Islet of Langerhans (tissue), 1 donor: Measurements from ENCODE around the gene NRCAM.

Source experiments
- FAIRE-seq: peaks from one replicate; lab custom pipeline; 2011; peaks lifted over from hg19 to GRCh38; lab: Jason Lieb, UNC

Gene NRCAM

GRCh38 chr7:108459922-108460551 is 3.8 kb upstream of the NRCAM start:
- peak; percentile 58 for FAIRE-seq

- FAIRE-seq = no peak
Measured at GRCh38 chr7:108457871-108458270, 1.6 kb upstream of the NRCAM start.

- FAIRE-seq = no peak
Measured at GRCh38 chr7:108456845-108457540, 757 bp upstream of the NRCAM start.

GRCh38 chr7:108455551-108455997 is 662 bp downstream of the NRCAM start:
- FAIRE-seq = no peak

GRCh38 chr7:108454674-108455550 is 1.3 kb downstream of the NRCAM start:
- no peak for FAIRE-seq

- no peak for FAIRE-seq
Measured at GRCh38 chr7:108454317-108454673, 1.9 kb downstream of the NRCAM start.

- FAIRE-seq = peak; percentile 45
Measured at GRCh38 chr7:108453320-108453719, 2.9 kb downstream of the NRCAM start.

- no peak for FAIRE-seq
Measured at GRCh38 chr7:108452707-108453106, 3.5 kb downstream of the NRCAM start.

- peak; percentile 56 for FAIRE-seq
Measured at GRCh38 chr7:108451296-108451848, 4.9 kb downstream of the NRCAM start.

- FAIRE-seq = no peak
Measured at GRCh38 chr7:108450160-108450559, 6.1 kb downstream of the NRCAM start.

GRCh38 chr7:108449521-108449920 is 6.7 kb downstream of the NRCAM start:
- no peak for FAIRE-seq

- no peak for FAIRE-seq
Measured at GRCh38 chr7:108448584-108449505, 7.4 kb downstream of the NRCAM start.

- no peak for FAIRE-seq
Measured at GRCh38 chr7:108442039-108442568, 14.1 kb downstream of the NRCAM start.

GRCh38 chr7:108441392-108441955 is 14.8 kb downstream of the NRCAM start:
- FAIRE-seq = no peak

- no peak for FAIRE-seq
Measured at GRCh38 chr7:108440613-108441012, 15.6 kb downstream of the NRCAM start.

GRCh38 chr7:108436906-108437305 is 19.3 kb downstream of the NRCAM start:
- no peak for FAIRE-seq

- no peak for FAIRE-seq
Measured at GRCh38 chr7:108434010-108434409, 22.2 kb downstream of the NRCAM start.

GRCh38 chr7:108431099-108431498 is 25.1 kb downstream of the NRCAM start:
- no peak for FAIRE-seq

GRCh38 chr7:108430664-108431063 is 25.6 kb downstream of the NRCAM start:
- FAIRE-seq = no peak

GRCh38 chr7:108427766-108428165 is 28.5 kb downstream of the NRCAM start:
- FAIRE-seq = peak; percentile 86

GRCh38 chr7:108425714-108426275 is 30.4 kb downstream of the NRCAM start:
- FAIRE-seq = no peak
